Body of pancreas (tissue), 4 donors: ENCODE measurements around the gene EAPP. TPM values are rescaled to one million over a fixed set of nuclear protein-coding genes. Genes with fewer than 3 reads are reported as not detected.

Experiments
- ATAC-seq: fragments of 150-250 bp; one replicate; pipeline ENCODE4 v1.9.1; 2016
- DNase-seq, 4 donors: peaks; one replicate each; pipeline ENCODE4 v3.0.0-alpha.2; 2019
- H3K27ac ChIP-seq, 4 donors: fragments of 200-600 bp; sonication (generic); 1 replicate in 3 of 4; 2 replicates in 1 of 4; pipeline versions ENCODE4 v1.5.1 to v1.6.1; 2016 to 2019; ENCODE audit warnings: mild to moderate bottlenecking in 1 of 4, mixed read lengths in 1 of 4, moderate library complexity in 1 of 4
- H3K27me3 ChIP-seq, 2 donors: fragments of 200-600 bp; sonication (generic); one replicate each; pipeline ENCODE4 v1.6.0; 2016; ENCODE audit warnings: mild to moderate bottlenecking in 1 of 2
- H3K36me3 ChIP-seq, 2 donors: fragments of 200-600 bp; sonication (generic); replicated peaks in 1 of 2; 2 replicates each; pipeline ENCODE4 v1.5.1; 2016; ENCODE audit warnings: low read depth in 2 of 2; ENCODE audit not compliant: insufficient read depth in 1 of 2
- H3K4me1 ChIP-seq: fragments of 200-600 bp; sonication (generic); one replicate; pipeline ENCODE4 v1.6.0; 2016
- H3K4me3 ChIP-seq, 2 donors: fragments of 200-600 bp; sonication (generic); 1 replicate in 1 of 2; 2 replicates in 1 of 2; pipeline ENCODE4 v1.5.1; 2016 to 2019
- H3K9me3 ChIP-seq, 3 donors: fragments of 200-600 bp; sonication (generic); 1 replicate in 2 of 3; 2 replicates in 1 of 3; pipeline ENCODE4 v1.5.1; 2016
- POLR2A ChIP-seq, 3 donors: fragments of 450-650 bp; IDR thresholded peaks; one replicate each; pipeline ENCODE4 v1.6.1; 2016; ENCODE audit warnings: antibody characterized with exemption in 3 of 3, mild to moderate bottlenecking in 2 of 3
- WGBS, 2 donors: methylation state at CpG; one replicate each; pipeline ENCODE4 v1.1.5; 2017; 5-methylcytosine and 5-hydroxymethylcytosine counted together
- intact Hi-C: fragments of 100-400 bp; cut with DNase I; formaldehyde crosslinking; loops from one replicate; pipeline ENCODE4 v1.15.1; 2023
- total RNA-seq, 2 donors: library from RNA; depleted of rRNA; stranded (reverse); fragments of >200 nt; gene quantifications; one replicate each; pipeline ENCODE4 v1.1.0, GENCODE V29; 2016
- TF ChIP-seq, protein P1 (sequence below), 7 experiments: fragments of 450-650 bp in 4 of 7; fragments of 200-600 bp in 3 of 7; sonication (generic) in 3 of 7; IDR thresholded peaks; one replicate each; pipeline ENCODE4 v1.5.1; 2016 to 2019; ENCODE audit warnings: antibody characterized with exemption in 7 of 7

Gene EAPP
- total RNA-seq, 2 donors from 2014 or later = 11.9 to 27.8 TPM

DNA sequence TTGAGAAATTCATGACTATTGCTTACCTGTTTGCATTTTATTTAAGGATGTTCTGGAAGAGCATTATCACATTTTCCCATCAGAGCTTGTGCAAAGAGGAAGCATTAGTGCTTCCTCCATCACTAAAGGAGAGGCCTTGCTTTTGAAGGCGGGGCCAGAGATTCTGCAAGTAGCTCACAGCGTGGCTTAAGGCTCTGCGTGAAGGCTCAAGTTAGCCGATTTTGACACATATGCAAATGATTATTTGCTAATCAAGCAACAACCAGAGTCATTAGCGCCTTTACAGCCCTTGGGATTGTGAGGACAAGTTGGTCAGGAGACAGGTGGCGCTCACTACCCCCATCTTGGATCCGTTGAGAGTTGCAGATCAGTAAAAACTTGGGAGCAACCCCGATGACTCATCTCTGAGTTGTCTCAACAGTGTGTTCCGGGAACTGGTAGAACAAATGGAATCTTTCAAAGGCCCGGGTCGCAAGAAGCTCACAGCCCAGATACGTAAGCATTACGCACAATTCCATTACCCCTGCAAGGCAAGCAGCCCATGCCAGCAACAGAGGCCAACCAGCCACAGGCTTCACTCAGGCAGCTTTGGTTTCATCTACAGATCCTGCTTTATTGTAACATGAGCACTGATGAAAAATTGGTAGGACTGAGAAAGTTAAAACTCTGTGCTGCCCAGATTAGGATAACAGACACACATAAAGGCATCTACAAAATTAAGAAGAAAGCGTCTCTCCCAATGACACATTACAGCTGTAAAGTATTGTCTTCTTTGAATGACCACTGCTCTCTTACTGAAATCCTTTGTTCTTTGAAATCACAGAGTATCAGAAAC is 42.6 kb downstream of the EAPP start:
- Histone ChIP-seq H3K4me3 (no peak overlapping the region), H3K4me1 (no peaks in the 10 kb centered on the region), H3K27ac (peak overlapping the region in 2 of 4 donors; percentile 33 to 55), H3K36me3 (no peaks in the 10 kb centered on the region), H3K27me3 (no peaks in the 10 kb centered on the region), H3K9me3 (no peaks in the 10 kb centered on the region)
- TF ChIP-seq, protein P1, sequence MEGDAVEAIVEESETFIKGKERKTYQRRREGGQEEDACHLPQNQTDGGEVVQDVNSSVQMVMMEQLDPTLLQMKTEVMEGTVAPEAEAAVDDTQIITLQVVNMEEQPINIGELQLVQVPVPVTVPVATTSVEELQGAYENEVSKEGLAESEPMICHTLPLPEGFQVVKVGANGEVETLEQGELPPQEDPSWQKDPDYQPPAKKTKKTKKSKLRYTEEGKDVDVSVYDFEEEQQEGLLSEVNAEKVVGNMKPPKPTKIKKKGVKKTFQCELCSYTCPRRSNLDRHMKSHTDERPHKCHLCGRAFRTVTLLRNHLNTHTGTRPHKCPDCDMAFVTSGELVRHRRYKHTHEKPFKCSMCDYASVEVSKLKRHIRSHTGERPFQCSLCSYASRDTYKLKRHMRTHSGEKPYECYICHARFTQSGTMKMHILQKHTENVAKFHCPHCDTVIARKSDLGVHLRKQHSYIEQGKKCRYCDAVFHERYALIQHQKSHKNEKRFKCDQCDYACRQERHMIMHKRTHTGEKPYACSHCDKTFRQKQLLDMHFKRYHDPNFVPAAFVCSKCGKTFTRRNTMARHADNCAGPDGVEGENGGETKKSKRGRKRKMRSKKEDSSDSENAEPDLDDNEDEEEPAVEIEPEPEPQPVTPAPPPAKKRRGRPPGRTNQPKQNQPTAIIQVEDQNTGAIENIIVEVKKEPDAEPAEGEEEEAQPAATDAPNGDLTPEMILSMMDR (IDR thresholded peaks at IDR 0.05) = no peak
- peak in 1 of 3 donors; percentile 9 for TF ChIP-seq POLR2A (IDR thresholded peaks at IDR 0.05)
- intact Hi-C loops = loop anchor here (10.0 kb wide), 1 partner anchor 132 kb away; no protein-coding TSS in a partner anchor
- ATAC-seq (peak; percentile 72), DNase-seq (peak; percentile 25 to 62 (median 44))
- 76 to 86% methylated on average over 11 to 14 of the region's 14 CpGs for WGBS, 2 donors

DNA sequence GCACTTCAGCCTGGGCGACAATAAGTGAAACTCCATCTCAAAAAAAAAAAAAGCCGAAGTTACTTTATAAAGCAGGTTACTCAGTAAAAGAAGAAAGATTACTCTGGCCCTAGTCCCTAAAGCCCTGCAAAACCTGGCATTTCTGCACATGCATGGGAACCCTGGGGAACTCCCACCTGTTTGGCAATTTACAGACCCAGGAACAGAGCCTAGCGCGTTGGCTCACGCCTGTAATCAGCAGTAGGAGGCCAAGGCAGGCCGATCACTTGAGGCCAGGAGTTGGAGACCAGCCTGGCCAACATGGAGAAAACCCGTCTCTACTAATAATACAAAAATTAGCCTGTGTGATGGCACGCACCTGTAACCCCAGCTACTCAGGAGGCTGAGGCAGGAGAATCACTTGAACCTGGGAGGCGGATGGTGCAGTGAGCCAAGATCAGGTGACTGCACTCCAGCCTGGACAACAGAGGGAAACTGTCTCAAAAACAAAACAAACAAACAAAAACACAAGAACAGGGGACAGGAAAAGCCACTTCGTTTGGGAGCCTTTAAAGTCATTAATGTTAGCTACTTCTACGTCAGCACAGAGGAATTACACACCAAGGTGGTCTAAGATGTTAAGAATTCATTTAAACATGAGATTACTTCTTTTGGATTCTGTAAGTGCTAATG is 43.4 kb downstream of the EAPP start:
- Histone ChIP-seq H3K4me3 (no peak overlapping the region), H3K9me3 (no peaks in the 10 kb centered on the region), H3K27me3 (no peaks in the 10 kb centered on the region), H3K36me3 (no peaks in the 10 kb centered on the region), H3K27ac (peak overlapping the region in 1 of 4 donors; percentile 33), H3K4me1 (no peaks in the 10 kb centered on the region)
- TF ChIP-seq, protein P1 (IDR thresholded peaks at IDR 0.05) = no peak
- TF ChIP-seq POLR2A (IDR thresholded peaks at IDR 0.05) = no peak
- 58 to 83% methylated on average over 11 of the region's 11 CpGs for WGBS, 2 donors
- ATAC-seq (no peak), DNase-seq (peak; percentile 7 to 42 (median 19))
- intact Hi-C loops = loop anchor here (10.0 kb wide), 1 partner anchor 131 kb away; no protein-coding TSS in a partner anchor

DNA sequence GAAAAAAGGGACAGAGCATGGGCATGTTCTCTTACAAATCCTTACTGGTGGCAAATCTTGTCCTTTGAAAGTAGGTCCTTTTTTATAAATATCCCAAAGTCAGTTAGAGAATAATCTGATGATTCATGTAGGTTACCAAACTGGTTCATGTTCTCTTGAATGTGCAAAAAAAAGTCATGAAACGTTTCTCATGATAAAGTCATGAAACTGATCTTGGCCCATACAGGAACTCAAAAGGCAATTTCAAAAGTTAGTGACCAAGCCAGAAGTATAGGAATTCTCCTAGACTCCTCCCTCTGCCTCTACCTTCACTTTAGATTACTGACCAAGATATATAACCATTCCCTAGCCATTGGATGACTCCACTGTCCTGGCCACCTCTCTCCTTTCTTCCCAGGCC is 50.2 kb downstream of the EAPP start:
- H3K36me3 ChIP-seq = no peaks in the 10 kb centered on the region
- DNase-seq = no peak
- no peak for ATAC-seq
- H3K27ac ChIP-seq = no peak overlapping the region
- H3K9me3 ChIP-seq = no peaks in the 10 kb centered on the region
- H3K4me1 ChIP-seq = no peaks in the 10 kb centered on the region
- H3K4me3 ChIP-seq = no peak overlapping the region
- 11 to 24% methylated on average over 1 of the region's 1 CpG for WGBS, 2 donors
- intact Hi-C loops = no loop called here
- H3K27me3 ChIP-seq = no peaks in the 10 kb centered on the region
- no peak for TF ChIP-seq POLR2A (IDR thresholded peaks at IDR 0.05)
- TF ChIP-seq, protein P1 (IDR thresholded peaks at IDR 0.05) = no peak

DNA sequence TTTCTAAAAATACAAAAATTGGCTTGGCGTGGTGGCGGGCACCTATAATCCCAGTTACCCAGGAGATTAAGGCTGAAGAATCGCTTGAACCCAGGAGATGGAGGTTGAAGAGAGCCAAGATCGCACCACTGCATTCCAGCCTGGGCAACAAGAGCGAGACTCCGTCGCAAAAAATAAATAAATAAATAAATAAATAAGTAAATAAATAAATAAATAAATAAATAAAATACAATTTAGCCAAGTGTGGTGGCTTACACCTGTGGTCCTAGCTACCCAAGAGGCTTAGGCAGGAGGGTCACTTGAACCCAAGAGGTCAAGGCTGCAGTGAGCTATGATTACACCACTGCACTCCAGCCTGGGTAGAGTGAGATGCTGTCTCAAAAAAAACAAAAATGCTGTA is 51.0 kb downstream of the EAPP start:
- H3K27ac ChIP-seq = no peak overlapping the region
- intact Hi-C loops = no loop called here
- WGBS, 2 donors = 97% methylated on average over 7 of the region's 7 CpGs
- H3K27me3 ChIP-seq = no peaks in the 10 kb centered on the region
- ATAC-seq = no peak
- TF ChIP-seq, protein P1 (IDR thresholded peaks at IDR 0.05) = no peak
- TF ChIP-seq POLR2A (IDR thresholded peaks at IDR 0.05) = no peak
- no peak for DNase-seq
- no peaks in the 10 kb centered on the region for H3K36me3 ChIP-seq
- H3K4me3 ChIP-seq = no peak overlapping the region
- no peaks in the 10 kb centered on the region for H3K4me1 ChIP-seq
- no peaks in the 10 kb centered on the region for H3K9me3 ChIP-seq
